ENCODE results near the gene CNPY1. TPM values are rescaled to one million over a fixed set of nuclear protein-coding genes. Genes with fewer than 3 reads are reported as not detected.

CNPY1 gene
- total RNA-seq, 8 experiments from 2014 or later: 0.17 to 0.46 (median 0.28) TPM; not detected in 5

DNA sequence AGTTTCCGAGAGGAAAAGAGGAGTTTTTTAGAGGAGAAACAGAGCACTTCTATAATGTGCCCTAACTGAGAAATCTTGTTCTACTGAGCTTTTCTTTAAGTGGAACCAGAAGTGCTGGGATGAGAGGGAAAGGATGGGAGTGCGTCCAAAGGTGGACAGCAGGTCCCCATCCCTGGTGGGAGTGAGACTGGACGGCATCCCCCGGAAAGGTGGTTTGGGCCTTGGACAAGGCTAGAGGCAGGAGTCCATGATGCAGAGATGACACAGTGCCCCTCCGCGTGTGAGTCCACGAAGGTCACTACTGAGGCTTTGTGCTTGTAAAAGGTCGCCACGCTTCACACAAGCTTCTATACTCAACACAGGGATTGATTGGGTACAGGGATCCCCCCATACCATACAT, 94.5 kb downstream of the CNPY1 start:
- ATAC-seq (replicated peaks in 6 of 8): no peak
- Histone ChIP-seq H3K4me3 (no peak overlapping the region), H3K4me1 (replicated peaks in 1 of 2) (peaks cover 0 to 9% of the 10 kb centered on the region in 2 donors), H3K27ac (no peak overlapping the region)
- 0 to 23% (median 8%) methylated on average over 1 to 9 of the region's 9 CpGs; no CpG with 5 or more reads in 2 of the 10 experiments for WGBS, 10 experiments
- in situ Hi-C loops (cut with MboI; ENCODE audit: low pct_unique_long_range_greater_than_20kb in 2 of 9, low sequenced_read_pairs in 9 of 9, unreplicated experiment in 9 of 9): no loop called here

Other genes starting within 250 kb of the CNPY1 start
- 10 to 100 TPM; 12.9 to 89.4 (median 35.8) TPM for gene INSIG1, start 248.7 kb downstream of the CNPY1 start, total RNA-seq
- gene EN2, start 88.4 kb downstream of the CNPY1 start, total RNA-seq: 1 to 10 TPM in 1 of 8 experiments, under 1 TPM in 6, not detected in 1; 0.10 to 1.3 (median 0.49) TPM
- 10 to 100 TPM; 13.3 to 52.0 (median 29.3) TPM for gene RBM33, start 98.1 kb upstream of the CNPY1 start, total RNA-seq

All from motor neuron (in vitro differentiated cells).